Prostate gland (tissue), 2 donors: ENCODE data around the gene PRAMEF2. TPM values are rescaled to one million over a fixed set of nuclear protein-coding genes. Genes with fewer than 3 reads are reported as not detected.
"Not testable (repeated sequence)": the region's sequence is repeated elsewhere in the genome, so short reads cannot be mapped to it uniquely, and the experiment has no call there.

Experiments
- DNase-seq: peaks from one replicate; pipeline ENCODE4 v3.0.0-alpha.2; 2019; ENCODE audit warnings: low spot score
- H3K27ac ChIP-seq, 2 donors: fragments of 200-600 bp; sonication (generic); 2 replicates each; pipeline ENCODE4 v1.5.1; 2017 to 2019
- H3K27me3 ChIP-seq: fragments of 200-600 bp; sonication (generic); replicated peaks from 2 replicates; pipeline ENCODE4 v1.5.1; 2019; ENCODE audit not compliant: insufficient read depth
- H3K36me3 ChIP-seq, 2 donors: fragments of 200-600 bp; sonication (generic); 1 replicate in 1 of 2; 2 replicates in 1 of 2; pipeline versions ENCODE4 v1.5.1 to v1.8.1; 2017 to 2019
- H3K4me1 ChIP-seq: fragments of 200-600 bp; sonication (generic); replicated peaks from 2 replicates; pipeline ENCODE4 v1.5.1; 2019
- H3K4me3 ChIP-seq, 2 donors: fragments of 200-600 bp; sonication (generic); 2 replicates each; pipeline ENCODE4 v1.5.1; 2017 to 2019
- H3K9me3 ChIP-seq: fragments of 200-600 bp; sonication (generic); 2 replicates; pipeline ENCODE4 v1.5.1; 2017
- CTCF ChIP-seq, 4 experiments: fragments of 200-600 bp in 2 of 4; fragments of 450-650 bp in 2 of 4; sonication (generic) in 2 of 4; IDR thresholded peaks; 1 replicate in 3 of 4; 2 replicates in 1 of 4; pipeline ENCODE4 v1.5.1; 2016 to 2019; ENCODE audit warnings: antibody characterized with exemption in 4 of 4, mild to moderate bottlenecking in 2 of 4, moderate library complexity in 2 of 4
- POLR2A ChIP-seq: fragments of 450-650 bp; IDR thresholded peaks from one replicate; pipeline ENCODE4 v1.6.1; 2016; ENCODE audit warnings: antibody characterized with exemption, mild to moderate bottlenecking
- POLR2AphosphoS5 ChIP-seq: sonication (generic); formaldehyde crosslinking; IDR thresholded peaks from one replicate; pipeline ENCODE4 v1.6.1; 2017; ENCODE audit warnings: antibody characterized with exemption
- WGBS: methylation state at CpG from one replicate; pipeline ENCODE4 v1.1.5; 2018; 5-methylcytosine and 5-hydroxymethylcytosine counted together
- intact Hi-C: fragments of 100-400 bp; cut with DNase I; formaldehyde crosslinking; loops from one replicate; pipeline ENCODE4 v1.14.2; 2022
- total RNA-seq, 2 donors: library from RNA; depleted of rRNA; stranded (reverse); fragments of >200 nt; gene quantifications; one replicate each; pipeline ENCODE4 v1.1.0, GENCODE V29; 2016

Gene PRAMEF2
- total RNA-seq, 2 donors from 2014 or later = not detected

GRCh38 chr1:12851779-12852178 lies 5.1 kb upstream of the PRAMEF2 start:
- TF ChIP-seq POLR2A = no peak
- no peak for TF ChIP-seq POLR2AphosphoS5
- no peak for TF ChIP-seq CTCF (IDR thresholded peaks at IDR 0.05)
- Histone ChIP-seq H3K27me3 (no peaks in the 10 kb centered on the region), H3K4me1 (no peaks in the 10 kb centered on the region), H3K4me3 (no peak overlapping the region), H3K36me3 (no peaks in the 10 kb centered on the region), H3K9me3 (no peaks in the 10 kb centered on the region), H3K27ac (no peak overlapping the region)
- DNase-seq = no peak
- 67% methylated on average over 4 of the region's 4 CpGs for WGBS
- intact Hi-C loops = no loop called here

GRCh38 chr1:12863131-12863880 lies 6.4 kb downstream of the PRAMEF2 start:
- 81% methylated on average over 2 of the region's 7 CpGs for WGBS
- H3K9me3 ChIP-seq, H3K36me3 ChIP-seq, H3K27me3 ChIP-seq, intact Hi-C loops, DNase-seq, H3K4me1 ChIP-seq, H3K27ac ChIP-seq, H3K4me3 ChIP-seq: not testable (repeated sequence)

GRCh38 chr1:12878453-12878852 lies 21.6 kb downstream of the PRAMEF2 start:
- H3K27ac ChIP-seq, H3K9me3 ChIP-seq, H3K36me3 ChIP-seq, H3K4me3 ChIP-seq, H3K27me3 ChIP-seq, H3K4me1 ChIP-seq, intact Hi-C loops, DNase-seq: not testable (repeated sequence)
- WGBS = 91% methylated on average over 3 of the region's 4 CpGs

GRCh38 chr1:12886101-12886500 lies 29.2 kb downstream of the PRAMEF2 start, which contains the start of gene PRAMEF4:
Gene PRAMEF4 (minus strand): TSS chr1:12886201. CDS start chr1:12883394, 2,807 bp downstream.
- intact Hi-C loops, H3K27ac ChIP-seq, H3K27me3 ChIP-seq, DNase-seq, H3K36me3 ChIP-seq, H3K9me3 ChIP-seq, H3K4me3 ChIP-seq, H3K4me1 ChIP-seq: not testable (repeated sequence)
- WGBS = 88% methylated on average over 3 of the region's 3 CpGs

- no CpG with 5 or more reads among the region's 1 CpG for WGBS
Measured at GRCh38 chr1:12898170-12898569, 41.3 kb downstream of the PRAMEF2 start, which contains the start of gene PRAMEF10. Gene PRAMEF10 (minus strand): TSS chr1:12898270. CDS start chr1:12895847, 2,423 bp downstream.

GRCh38 chr1:12899186-12899585 lies 42.3 kb downstream of the PRAMEF2 start:
- intact Hi-C loops, H3K36me3 ChIP-seq, H3K4me3 ChIP-seq, H3K27me3 ChIP-seq, H3K4me1 ChIP-seq, DNase-seq, H3K27ac ChIP-seq, H3K9me3 ChIP-seq: not testable (repeated sequence)

More at GRCh38 chr1:12898170-12898569, 41.3 kb downstream of the PRAMEF2 start, which contains the start of gene PRAMEF10:
- DNase-seq, H3K9me3 ChIP-seq, H3K36me3 ChIP-seq, H3K4me1 ChIP-seq, intact Hi-C loops, H3K27ac ChIP-seq, H3K27me3 ChIP-seq, H3K4me3 ChIP-seq: not testable (repeated sequence)

GRCh38 chr1:12903793-12904572 lies 47.1 kb downstream of the PRAMEF2 start:
- DNase-seq, H3K9me3 ChIP-seq, intact Hi-C loops, H3K36me3 ChIP-seq, H3K4me3 ChIP-seq, H3K4me1 ChIP-seq, H3K27ac ChIP-seq, H3K27me3 ChIP-seq: not testable (repeated sequence)
- WGBS = 48% methylated on average over 3 of the region's 5 CpGs

Other genes starting within 250 kb of the PRAMEF2 start
- 100 to 1,000 TPM; 171 to 178 TPM for gene DHRS3, start 238.9 kb upstream of the PRAMEF2 start, total RNA-seq
- not detected for gene AADACL4, start 213.0 kb upstream of the PRAMEF2 start, total RNA-seq
- not detected for gene AADACL3, start 141.0 kb upstream of the PRAMEF2 start, total RNA-seq
- gene CFAP107, start 110.9 kb upstream of the PRAMEF2 start, total RNA-seq = 1 to 10 TPM in 1 of 2 donors, not detected in 1; 1.1 TPM
- not detected for gene PRAMEF12, start 83.3 kb upstream of the PRAMEF2 start, total RNA-seq
- not detected for gene PRAMEF1, start 65.7 kb upstream of the PRAMEF2 start, total RNA-seq
- not detected for gene PRAMEF11, start 25.7 kb upstream of the PRAMEF2 start, total RNA-seq
- not detected for gene HNRNPCL1, start 8.4 kb upstream of the PRAMEF2 start, total RNA-seq
- not detected for gene PRAMEF4, start 29.1 kb downstream of the PRAMEF2 start, total RNA-seq
- not detected for gene PRAMEF10, start 41.2 kb downstream of the PRAMEF2 start, total RNA-seq
- gene PRAMEF7, start 59.5 kb downstream of the PRAMEF2 start, total RNA-seq = not detected
- gene PRAMEF6, start 90.5 kb downstream of the PRAMEF2 start, total RNA-seq = not detected
- not detected for gene PRAMEF27, start 199.5 kb downstream of the PRAMEF2 start, total RNA-seq
- not detected for gene HNRNPCL3, start 203.7 kb downstream of the PRAMEF2 start, total RNA-seq
- gene PRAMEF25, start 213.7 kb downstream of the PRAMEF2 start, total RNA-seq = not detected